RWPE2 (cell line): ENCODE data around the gene DAZAP2.
"Not testable (repeated sequence)": the region's sequence is repeated elsewhere in the genome, so short reads cannot be mapped to it uniquely, and the experiment has no call there.

Experiments
- ATAC-seq: fragments of 200-7000 bp; cut with Tn5 transposase; 3 replicates; pipeline ENCODE4 v1.9.1; 2021; ENCODE audit warnings: low read depth
- DNase-seq: peaks from one replicate; pipeline ENCODE4 v3.0.0-alpha.2; 2020; ENCODE audit warnings: low spot score
- H3K27ac ChIP-seq: fragments of 450-650 bp; 2 replicates; pipeline ENCODE4 v1.5.1; 2017; ENCODE audit warnings: mild to moderate bottlenecking; ENCODE audit not compliant: poor library complexity, severe bottlenecking
- H3K27me3 ChIP-seq: fragments of 250-450 bp; sonication (Bioruptor Pico); 2 replicates; pipeline ENCODE4 v1.5.1; 2021; ENCODE audit warnings: mild to moderate bottlenecking, moderate library complexity; ENCODE audit not compliant: insufficient read depth, poor library complexity, severe bottlenecking
- H3K36me3 ChIP-seq: fragments of 250-450 bp; sonication (Bioruptor Pico); 2 replicates; pipeline ENCODE4 v1.5.1; 2020; ENCODE audit warnings: low read depth, mild to moderate bottlenecking, moderate library complexity
- H3K4me1 ChIP-seq: fragments of 250-450 bp; sonication (Bioruptor Pico); 2 replicates; pipeline ENCODE4 v1.5.1; 2021; ENCODE audit warnings: mild to moderate bottlenecking, moderate library complexity; ENCODE audit not compliant: insufficient read depth, poor library complexity, severe bottlenecking
- H3K4me3 ChIP-seq: fragments of 250-450 bp; sonication (Bioruptor Pico); 2 replicates; pipeline ENCODE4 v1.5.1; 2021; ENCODE audit warnings: mild to moderate bottlenecking, moderate library complexity; ENCODE audit not compliant: severe bottlenecking
- H3K9me3 ChIP-seq: fragments of 250-450 bp; sonication (Bioruptor Pico); 2 replicates; pipeline ENCODE4 v1.5.1; 2021; ENCODE audit warnings: mild to moderate bottlenecking, moderate library complexity; ENCODE audit not compliant: severe bottlenecking
- CTCF ChIP-seq: fragments of 450-650 bp; IDR thresholded peaks from one replicate; pipeline ENCODE4 v1.5.1; 2017; ENCODE audit warnings: mild to moderate bottlenecking, moderate library complexity; ENCODE audit not compliant: poor library complexity, severe bottlenecking

The DAZAP2 gene

GRCh38 chr12:51225771-51226170 is 12.9 kb upstream of the DAZAP2 start:
- H3K27ac ChIP-seq, result no peak overlapping the region
- H3K27me3 ChIP-seq, result no peaks in the 10 kb centered on the region
- no peak for ATAC-seq
- no peaks in the 10 kb centered on the region for H3K36me3 ChIP-seq
- H3K4me1 ChIP-seq, result no peaks in the 10 kb centered on the region
- H3K9me3 ChIP-seq, result no peaks in the 10 kb centered on the region
- no peak overlapping the region for H3K4me3 ChIP-seq
- no peak for DNase-seq
- TF ChIP-seq CTCF, result no peak

- not testable (repeated sequence) for H3K4me3 ChIP-seq, DNase-seq, H3K27me3 ChIP-seq, ATAC-seq, H3K27ac ChIP-seq, H3K36me3 ChIP-seq, H3K9me3 ChIP-seq, H3K4me1 ChIP-seq
These were observed 11.5 kb upstream of the DAZAP2 start for GRCh38 chr12:51227112-51227511.

- Histone ChIP-seq H3K4me1 (no peaks in the 10 kb centered on the region), H3K36me3 (no peaks in the 10 kb centered on the region), H3K9me3 (no peaks in the 10 kb centered on the region), H3K27ac (no peak overlapping the region), H3K4me3 (no peak overlapping the region), H3K27me3 (no peaks in the 10 kb centered on the region)
- ATAC-seq, result no peak
- TF ChIP-seq CTCF, result no peak
- no peak for DNase-seq
These were observed 10.7 kb upstream of the DAZAP2 start for GRCh38 chr12:51227962-51228361.

GRCh38 chr12:51229116-51229809 is 9.4 kb upstream of the DAZAP2 start:
- Histone ChIP-seq H3K9me3 (no peaks in the 10 kb centered on the region), H3K27ac (no peak overlapping the region), H3K4me3 (no peak overlapping the region), H3K27me3 (no peaks in the 10 kb centered on the region), H3K36me3 (no peaks in the 10 kb centered on the region), H3K4me1 (no peaks in the 10 kb centered on the region)
- no peak for TF ChIP-seq CTCF
- ATAC-seq (no peak), DNase-seq (no peak)

- no peak for ATAC-seq
- Histone ChIP-seq H3K36me3 (no peaks in the 10 kb centered on the region), H3K4me1 (no peaks in the 10 kb centered on the region), H3K27ac (no peak overlapping the region), H3K9me3 (no peaks in the 10 kb centered on the region), H3K27me3 (no peaks in the 10 kb centered on the region), H3K4me3 (no peak overlapping the region)
- TF ChIP-seq CTCF, result no peak
- no peak for DNase-seq
These were observed 6.0 kb upstream of the DAZAP2 start for GRCh38 chr12:51232642-51233041.
